Activated B cell treated with CpG ODN at 0.5 μM for 24 hours (primary cell): ENCODE data around the gene ZNF430. TPM values are rescaled to one million over a fixed set of nuclear protein-coding genes. Genes with fewer than 3 reads are reported as not detected.

Source experiments
- ATAC-seq: fragments of 200-7000 bp; cut with Tn5 transposase; one replicate; pipeline ENCODE4 v1.10.0; 2021; ENCODE audit warnings: low read depth, mild to moderate bottlenecking, moderate library complexity
- CTCF ChIA-PET: fragments of 350-600 bp; sonication (Branson Sonifier 250); formaldehyde crosslinking; loops from one replicate; lab custom pipeline; 2021; ENCODE audit warnings: antibody characterized with exemption; lab: Charles Lee
- POLR2A ChIA-PET: fragments of 350-600 bp; sonication (Branson Sonifier 250); formaldehyde crosslinking; loops from one replicate; lab custom pipeline; 2021; ENCODE audit warnings: antibody characterized with exemption; lab: Charles Lee
- DNase-seq: peaks from one replicate; pipeline ENCODE4 v3.0.0; 2022
- H3K27ac Mint-ChIP-seq: one replicate; pipeline ENCODE4 v1.8.0; 2020; ENCODE audit warnings: mixed read lengths
- H3K27me3 Mint-ChIP-seq: one replicate; pipeline ENCODE4 v1.8.0; 2021; ENCODE audit warnings: mixed read lengths
- H3K36me3 Mint-ChIP-seq: one replicate; pipeline ENCODE4 v1.8.0; 2021; ENCODE audit warnings: low read depth, mixed read lengths
- H3K4me1 Mint-ChIP-seq: one replicate; pipeline ENCODE4 v1.8.0; 2021; ENCODE audit warnings: mixed read lengths
- H3K4me3 Mint-ChIP-seq: one replicate; pipeline ENCODE4 v1.8.0; 2020; ENCODE audit warnings: mild to moderate bottlenecking, mixed read lengths
- H3K9me3 Mint-ChIP-seq: one replicate; pipeline ENCODE4 v1.8.0; 2020; ENCODE audit warnings: mixed read lengths
- intact Hi-C: fragments of 100-400 bp; cut with micrococcal nuclease; formaldehyde crosslinking; loops from one replicate; pipeline ENCODE4 v1.15.1; 2024
- total RNA-seq: library from RNA; stranded (reverse); gene quantifications from 2 replicates; pipeline ENCODE4 v1.2.3, GENCODE V29; 2022
- TF ChIP-seq, protein P1 (sequence below): fragments of 200-600 bp; IDR thresholded peaks from one replicate; pipeline ENCODE4 v1.8.0; 2022; ENCODE audit warnings: antibody characterized with exemption, mild to moderate bottlenecking

The ZNF430 gene
- total RNA-seq, 1 donor from 2014 or later, result 36.4 TPM

DNA sequence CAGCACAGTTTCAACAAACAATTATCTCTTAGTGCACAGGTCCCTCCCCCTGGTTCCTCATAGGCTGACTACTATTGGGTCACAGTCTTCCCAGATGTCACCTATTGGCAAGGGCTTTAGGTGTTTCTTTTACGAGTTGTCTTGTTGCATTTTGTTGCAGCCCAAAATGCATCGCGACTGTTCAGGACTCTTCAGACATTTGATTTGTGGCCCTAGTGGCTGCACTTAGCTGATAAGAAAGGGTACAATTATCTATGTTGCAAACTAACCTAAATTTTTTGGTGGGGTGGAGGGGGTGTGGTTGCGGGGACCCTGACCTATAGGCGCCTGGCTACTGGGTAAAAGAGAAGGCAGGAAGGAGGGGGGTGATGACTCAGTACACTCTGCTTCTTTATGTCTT is 32.4 kb downstream of the ZNF430 start:
- peaks cover 23% of the 10 kb centered on the region for H3K9me3 Mint-ChIP-seq
- intact Hi-C loops, result no loop called here

DNA sequence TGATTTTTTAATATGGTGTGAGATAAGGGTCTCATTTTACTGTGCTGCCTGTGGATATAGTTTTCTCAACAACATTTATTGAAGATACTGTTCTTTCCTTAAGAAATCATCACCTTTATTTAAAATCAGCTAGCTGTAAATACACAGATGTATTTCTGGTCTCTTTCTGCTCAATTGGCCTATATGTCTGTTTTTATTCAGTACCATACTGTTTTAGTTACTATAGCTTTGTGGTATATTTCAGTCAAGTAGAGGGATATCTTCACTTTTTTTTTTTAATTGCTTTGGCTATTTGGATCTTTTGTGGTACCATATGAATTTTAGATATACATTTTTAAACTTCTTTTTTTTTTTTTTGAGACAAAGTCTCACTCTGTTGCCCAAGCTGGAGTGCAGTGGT is 44.9 kb downstream of the ZNF430 start:
- H3K36me3 Mint-ChIP-seq, result peaks cover 51% of the 10 kb centered on the region
- ChIA-PET CTCF (no interaction called here), POLR2A (no interaction called here)
- TF ChIP-seq, protein P1, sequence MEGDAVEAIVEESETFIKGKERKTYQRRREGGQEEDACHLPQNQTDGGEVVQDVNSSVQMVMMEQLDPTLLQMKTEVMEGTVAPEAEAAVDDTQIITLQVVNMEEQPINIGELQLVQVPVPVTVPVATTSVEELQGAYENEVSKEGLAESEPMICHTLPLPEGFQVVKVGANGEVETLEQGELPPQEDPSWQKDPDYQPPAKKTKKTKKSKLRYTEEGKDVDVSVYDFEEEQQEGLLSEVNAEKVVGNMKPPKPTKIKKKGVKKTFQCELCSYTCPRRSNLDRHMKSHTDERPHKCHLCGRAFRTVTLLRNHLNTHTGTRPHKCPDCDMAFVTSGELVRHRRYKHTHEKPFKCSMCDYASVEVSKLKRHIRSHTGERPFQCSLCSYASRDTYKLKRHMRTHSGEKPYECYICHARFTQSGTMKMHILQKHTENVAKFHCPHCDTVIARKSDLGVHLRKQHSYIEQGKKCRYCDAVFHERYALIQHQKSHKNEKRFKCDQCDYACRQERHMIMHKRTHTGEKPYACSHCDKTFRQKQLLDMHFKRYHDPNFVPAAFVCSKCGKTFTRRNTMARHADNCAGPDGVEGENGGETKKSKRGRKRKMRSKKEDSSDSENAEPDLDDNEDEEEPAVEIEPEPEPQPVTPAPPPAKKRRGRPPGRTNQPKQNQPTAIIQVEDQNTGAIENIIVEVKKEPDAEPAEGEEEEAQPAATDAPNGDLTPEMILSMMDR, result no peak
- intact Hi-C loops, result no loop called here
- ATAC-seq (no peak), DNase-seq (no peak)
- H3K27ac Mint-ChIP-seq, result no peak overlapping the region
- peaks cover 5% of the 10 kb centered on the region for H3K9me3 Mint-ChIP-seq
- no peaks in the 10 kb centered on the region for H3K27me3 Mint-ChIP-seq
- H3K4me3 Mint-ChIP-seq, result no peak overlapping the region
- H3K4me1 Mint-ChIP-seq, result no peaks in the 10 kb centered on the region

More for the DNA sequence above, 32.4 kb downstream of the ZNF430 start:
- POLR2A ChIA-PET, result interaction anchor here (0.5 kb wide), 1 partner anchor 72 kb away, joined by 4 read pairs; no protein-coding TSS in a partner anchor
- no peak overlapping the region for H3K4me3 Mint-ChIP-seq
- no peaks in the 10 kb centered on the region for H3K4me1 Mint-ChIP-seq
- CTCF ChIA-PET, result no interaction called here
- H3K36me3 Mint-ChIP-seq, result peaks cover 70% of the 10 kb centered on the region
- no peak overlapping the region for H3K27ac Mint-ChIP-seq
- TF ChIP-seq, protein P1, result no peak
- no peaks in the 10 kb centered on the region for H3K27me3 Mint-ChIP-seq
- ATAC-seq, result no peak
- DNase-seq, result no peak

DNA sequence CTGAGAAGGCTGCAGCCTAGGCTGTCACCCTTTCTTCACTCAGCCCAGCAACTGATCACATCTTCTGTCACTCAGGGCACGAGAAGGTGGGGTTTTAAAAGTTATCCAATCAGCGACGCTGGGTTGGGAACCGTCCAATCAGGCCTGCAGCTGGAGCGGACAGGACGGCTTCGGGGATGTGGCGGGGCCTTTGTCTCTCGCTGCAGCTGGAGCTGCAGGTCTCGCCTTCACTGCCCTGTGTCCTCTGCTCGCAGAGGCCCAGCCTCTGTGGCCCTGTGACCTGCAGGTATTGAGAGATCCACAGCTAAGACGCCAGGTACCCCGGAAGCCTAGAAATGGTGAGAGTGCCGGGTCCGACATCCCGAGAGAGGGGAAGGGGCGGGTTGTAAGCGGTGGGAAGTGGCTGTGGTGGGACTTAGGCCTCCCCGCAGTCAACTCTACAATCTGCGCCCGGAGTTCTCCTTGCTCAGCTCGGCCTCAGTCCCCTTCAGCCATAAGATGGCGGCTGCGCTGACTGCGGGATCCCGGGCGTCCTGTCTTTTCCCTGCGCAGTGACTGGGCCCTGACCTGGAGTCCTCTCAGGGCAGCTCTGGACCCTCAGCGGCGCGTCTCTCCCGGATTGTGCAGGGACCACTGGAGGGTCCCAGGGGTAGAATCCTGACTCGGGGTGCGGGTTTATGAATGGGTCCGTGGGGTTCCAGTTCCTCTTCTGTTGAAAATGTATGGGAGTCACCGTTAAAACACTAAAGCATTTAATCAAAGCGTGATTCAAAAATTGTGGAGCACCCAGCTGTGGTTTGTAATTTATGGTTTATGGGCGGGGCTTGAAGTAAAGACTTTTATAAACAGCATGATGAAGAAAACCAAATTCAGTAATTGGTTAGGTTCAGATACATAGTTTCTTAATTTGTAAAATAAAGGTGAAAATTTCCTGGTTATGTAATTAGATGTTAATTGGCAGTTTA is 61.8 kb downstream of the ZNF430 start, which contains the start of gene ZNF714:
Gene ZNF714, plus strand, starts transcription at position 193 of the 965 bp plus-strand sequence. CDS start 16,066 bp downstream, outside the sequence.
- ChIA-PET POLR2A (interaction anchor here (0.6 to 1.8 kb wide), 9 partner anchors 54 to 517 kb away, joined by 3 to 13 read pairs (median 5); partner anchors contain the start of genes ZNF430, ZNF431, ZNF66 and ZNF708), CTCF (no interaction called here)
- Mint-ChIP-seq H3K27me3 (no peaks in the 10 kb centered on the region), H3K4me1 (peaks cover 13% of the 10 kb centered on the region), H3K36me3 (peaks cover 21% of the 10 kb centered on the region), H3K9me3 (no peaks in the 10 kb centered on the region), H3K4me3 (peak within 1 kb of the TSS; percentile 100), H3K27ac (peak within 1 kb of the TSS; percentile 93)
- ATAC-seq, result peak; percentile 100
- TF ChIP-seq, protein P1, result no peak
- peak; percentile 63 for DNase-seq
- intact Hi-C loops, result loop anchor here (1.0 to 5.0 kb wide), 8 partner anchors 45 to 425 kb away; partner anchors contain the start of genes ZNF429, ZNF430, ZNF626 and ZNF66

DNA sequence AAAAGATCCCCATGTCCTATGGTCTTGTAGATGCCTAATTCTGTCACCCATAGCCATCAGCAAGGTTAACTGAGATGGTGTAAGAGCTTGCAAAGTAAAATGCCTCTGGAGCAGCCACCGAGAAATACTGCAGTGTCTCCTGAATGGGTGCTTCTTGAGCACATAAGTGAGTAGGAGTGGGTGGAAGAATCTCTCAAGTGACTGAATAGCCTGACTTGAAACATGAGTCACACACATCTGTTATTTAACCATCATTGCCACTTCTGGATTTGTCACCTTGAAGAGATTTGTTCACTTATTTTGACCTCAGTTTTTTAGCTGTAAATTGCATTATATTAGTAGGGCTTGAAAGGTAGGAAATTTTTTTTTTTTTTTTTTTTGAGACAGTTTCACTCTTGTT is 63.9 kb downstream of the ZNF430 start:
- Mint-ChIP-seq H3K4me3 (no peak overlapping the region), H3K27me3 (no peaks in the 10 kb centered on the region), H3K27ac (no peak overlapping the region), H3K4me1 (peaks cover 13% of the 10 kb centered on the region), H3K9me3 (no peaks in the 10 kb centered on the region), H3K36me3 (peaks cover 20% of the 10 kb centered on the region)
- TF ChIP-seq, protein P1, result no peak
- intact Hi-C loops, result loop anchor here (5.0 kb wide), 4 partner anchors 47 to 423 kb away; partner anchors contain the start of genes ZNF429, ZNF66 and ZNF85
- DNase-seq (no peak), ATAC-seq (no peak)
- ChIA-PET POLR2A (no interaction called here), CTCF (no interaction called here)

DNA sequence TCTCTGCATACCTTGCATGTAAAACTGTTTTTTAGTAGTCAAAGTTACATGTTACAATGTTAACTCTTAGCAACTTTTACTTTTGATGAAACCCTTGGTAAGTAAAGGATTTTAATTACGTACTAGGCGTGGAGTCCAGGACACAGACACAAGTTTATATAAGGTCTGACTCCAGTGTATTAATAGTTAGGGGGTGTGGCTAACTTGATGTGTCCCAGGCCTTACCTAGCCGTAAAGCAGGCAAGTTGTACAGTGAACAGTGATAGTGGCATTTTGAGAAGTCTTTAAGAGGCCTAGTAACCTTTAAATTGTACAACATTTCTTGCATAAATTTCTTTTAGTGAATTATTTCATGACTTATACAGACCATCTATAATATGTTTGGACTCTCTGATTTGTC is 67.4 kb downstream of the ZNF430 start:
- no peak overlapping the region for H3K4me3 Mint-ChIP-seq
- ChIA-PET POLR2A (no interaction called here), CTCF (no interaction called here)
- no peak overlapping the region for H3K27ac Mint-ChIP-seq
- no peaks in the 10 kb centered on the region for H3K9me3 Mint-ChIP-seq
- ATAC-seq (no peak), DNase-seq (no peak)
- intact Hi-C loops, result no loop called here
- TF ChIP-seq, protein P1, result no peak
- H3K36me3 Mint-ChIP-seq, result peaks cover 14% of the 10 kb centered on the region
- peaks cover 3% of the 10 kb centered on the region for H3K4me1 Mint-ChIP-seq
- no peaks in the 10 kb centered on the region for H3K27me3 Mint-ChIP-seq
